ENCODE results near the gene SPO11.

The SPO11 gene

DNA sequence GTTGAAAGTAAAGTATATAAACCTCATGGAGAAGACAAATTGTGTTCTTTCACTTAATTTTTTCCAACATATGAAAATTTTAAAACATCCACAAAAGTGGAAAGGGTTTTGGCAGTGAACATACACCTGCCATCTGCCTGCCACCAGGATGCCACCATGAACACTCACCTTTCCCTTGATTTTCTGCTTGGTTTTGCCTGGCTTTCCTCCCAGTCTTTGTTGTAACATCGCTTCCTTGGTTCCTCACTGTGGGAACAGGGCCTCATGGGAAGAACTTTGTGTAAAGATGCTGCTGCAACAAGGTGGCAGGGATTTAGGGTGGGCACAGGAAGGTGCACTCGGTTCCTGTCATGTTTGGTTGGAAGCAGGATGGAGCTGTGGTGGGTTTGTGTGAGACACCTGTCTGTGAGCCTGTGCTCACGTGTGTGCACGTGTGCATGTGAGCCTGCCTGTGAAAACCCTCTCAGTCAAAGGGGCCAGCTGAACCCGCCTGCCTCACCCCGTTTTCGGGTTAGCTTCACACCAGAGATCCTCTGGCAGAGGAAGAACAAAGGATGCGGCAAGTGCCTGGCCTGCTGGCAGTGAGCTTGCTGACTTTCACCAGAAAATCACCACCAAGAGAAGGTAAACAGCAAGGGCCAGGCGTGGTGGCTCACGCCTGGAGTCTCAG, 50.6 kb downstream of the SPO11 start:
- no peak for DNase-seq (ENCODE audit: low read depth in 1 of 2, low spot score in 1 of 2)
- no peaks in the 10 kb centered on the region for H3K27me3 ChIP-seq (ENCODE audit: insufficient read depth, poor library complexity, severe bottlenecking)
- H3K4me3 ChIP-seq (replicated peaks; ENCODE audit: insufficient read depth, low read length), result no peak overlapping the region
- H3K27ac ChIP-seq (replicated peaks), result no peak overlapping the region
- TF ChIP-seq, protein P1, sequence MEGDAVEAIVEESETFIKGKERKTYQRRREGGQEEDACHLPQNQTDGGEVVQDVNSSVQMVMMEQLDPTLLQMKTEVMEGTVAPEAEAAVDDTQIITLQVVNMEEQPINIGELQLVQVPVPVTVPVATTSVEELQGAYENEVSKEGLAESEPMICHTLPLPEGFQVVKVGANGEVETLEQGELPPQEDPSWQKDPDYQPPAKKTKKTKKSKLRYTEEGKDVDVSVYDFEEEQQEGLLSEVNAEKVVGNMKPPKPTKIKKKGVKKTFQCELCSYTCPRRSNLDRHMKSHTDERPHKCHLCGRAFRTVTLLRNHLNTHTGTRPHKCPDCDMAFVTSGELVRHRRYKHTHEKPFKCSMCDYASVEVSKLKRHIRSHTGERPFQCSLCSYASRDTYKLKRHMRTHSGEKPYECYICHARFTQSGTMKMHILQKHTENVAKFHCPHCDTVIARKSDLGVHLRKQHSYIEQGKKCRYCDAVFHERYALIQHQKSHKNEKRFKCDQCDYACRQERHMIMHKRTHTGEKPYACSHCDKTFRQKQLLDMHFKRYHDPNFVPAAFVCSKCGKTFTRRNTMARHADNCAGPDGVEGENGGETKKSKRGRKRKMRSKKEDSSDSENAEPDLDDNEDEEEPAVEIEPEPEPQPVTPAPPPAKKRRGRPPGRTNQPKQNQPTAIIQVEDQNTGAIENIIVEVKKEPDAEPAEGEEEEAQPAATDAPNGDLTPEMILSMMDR (IDR thresholded peaks at IDR 0.05; ENCODE audit: insufficient read depth, low read length), result no peak
- no peak for TF ChIP-seq POLR2AphosphoS5 (IDR thresholded peaks at IDR 0.05; ENCODE audit: low read depth)
- TF ChIP-seq, protein P2, sequence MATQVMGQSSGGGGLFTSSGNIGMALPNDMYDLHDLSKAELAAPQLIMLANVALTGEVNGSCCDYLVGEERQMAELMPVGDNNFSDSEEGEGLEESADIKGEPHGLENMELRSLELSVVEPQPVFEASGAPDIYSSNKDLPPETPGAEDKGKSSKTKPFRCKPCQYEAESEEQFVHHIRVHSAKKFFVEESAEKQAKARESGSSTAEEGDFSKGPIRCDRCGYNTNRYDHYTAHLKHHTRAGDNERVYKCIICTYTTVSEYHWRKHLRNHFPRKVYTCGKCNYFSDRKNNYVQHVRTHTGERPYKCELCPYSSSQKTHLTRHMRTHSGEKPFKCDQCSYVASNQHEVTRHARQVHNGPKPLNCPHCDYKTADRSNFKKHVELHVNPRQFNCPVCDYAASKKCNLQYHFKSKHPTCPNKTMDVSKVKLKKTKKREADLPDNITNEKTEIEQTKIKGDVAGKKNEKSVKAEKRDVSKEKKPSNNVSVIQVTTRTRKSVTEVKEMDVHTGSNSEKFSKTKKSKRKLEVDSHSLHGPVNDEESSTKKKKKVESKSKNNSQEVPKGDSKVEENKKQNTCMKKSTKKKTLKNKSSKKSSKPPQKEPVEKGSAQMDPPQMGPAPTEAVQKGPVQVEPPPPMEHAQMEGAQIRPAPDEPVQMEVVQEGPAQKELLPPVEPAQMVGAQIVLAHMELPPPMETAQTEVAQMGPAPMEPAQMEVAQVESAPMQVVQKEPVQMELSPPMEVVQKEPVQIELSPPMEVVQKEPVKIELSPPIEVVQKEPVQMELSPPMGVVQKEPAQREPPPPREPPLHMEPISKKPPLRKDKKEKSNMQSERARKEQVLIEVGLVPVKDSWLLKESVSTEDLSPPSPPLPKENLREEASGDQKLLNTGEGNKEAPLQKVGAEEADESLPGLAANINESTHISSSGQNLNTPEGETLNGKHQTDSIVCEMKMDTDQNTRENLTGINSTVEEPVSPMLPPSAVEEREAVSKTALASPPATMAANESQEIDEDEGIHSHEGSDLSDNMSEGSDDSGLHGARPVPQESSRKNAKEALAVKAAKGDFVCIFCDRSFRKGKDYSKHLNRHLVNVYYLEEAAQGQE (IDR thresholded peaks at IDR 0.05; ENCODE audit: insufficient replicate concordance, low read depth), result no peak
- TF ChIP-seq SPI1 (IDR thresholded peaks at IDR 0.05; ENCODE audit: borderline replicate concordance, low read depth), result no peak
- TF ChIP-seq GABPA (IDR thresholded peaks at IDR 0.05; ENCODE audit: low read depth), result no peak

DNA sequence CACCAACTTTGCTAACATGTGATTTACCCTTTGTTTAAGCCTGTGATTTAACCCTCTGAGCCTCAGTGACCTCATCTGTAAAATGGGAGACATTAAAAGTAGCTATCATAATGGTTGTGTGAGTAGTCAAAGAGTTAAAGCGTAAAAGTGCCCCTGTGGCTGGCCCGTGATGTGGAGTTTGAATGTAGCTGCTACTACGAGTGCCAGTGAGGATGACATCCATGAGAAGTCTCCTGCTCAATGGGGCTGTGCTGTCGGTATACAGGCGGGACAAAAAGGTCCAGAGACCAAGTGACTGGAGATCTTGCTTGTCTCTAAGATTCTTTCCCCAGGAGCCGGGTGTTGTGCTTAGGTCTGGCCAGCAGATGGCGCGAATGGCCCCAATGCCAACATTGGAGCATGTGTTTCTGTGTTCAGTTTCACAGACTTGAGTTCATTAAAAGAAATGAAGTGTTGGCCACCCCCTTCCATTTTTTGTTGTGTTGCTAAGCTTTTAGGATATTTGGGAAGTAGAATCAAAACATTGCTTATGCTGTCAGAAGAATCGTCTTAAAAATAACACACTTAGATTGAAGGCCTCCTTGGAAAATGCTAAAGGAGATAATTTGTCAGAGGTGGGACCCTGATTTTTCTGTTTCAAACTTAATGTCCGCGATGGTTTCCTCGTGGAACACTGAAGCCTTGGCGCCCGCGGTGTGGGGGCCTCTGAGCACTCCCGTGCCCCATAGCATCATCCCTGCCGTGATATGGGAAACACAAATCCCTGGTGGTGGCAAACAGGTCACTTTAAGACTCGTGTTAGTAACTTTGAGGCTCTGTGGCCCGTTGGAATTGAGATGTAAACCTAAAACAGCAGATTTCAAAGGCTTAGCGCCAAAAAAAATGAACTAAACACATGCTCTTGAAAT, 52.2 kb downstream of the SPO11 start:
- Histone ChIP-seq H3K27me3 (ENCODE audit: insufficient read depth, poor library complexity, severe bottlenecking) (no peaks in the 10 kb centered on the region), H3K4me3 (replicated peaks; ENCODE audit: insufficient read depth, low read length) (no peak overlapping the region), H3K27ac (replicated peaks) (no peak overlapping the region)
- TF ChIP-seq, protein P2 (IDR thresholded peaks at IDR 0.05; ENCODE audit: insufficient replicate concordance, low read depth), result no peak
- TF ChIP-seq, protein P1 (IDR thresholded peaks at IDR 0.05; ENCODE audit: insufficient read depth, low read length), result peak; percentile 81
- no peak for TF ChIP-seq SPI1 (IDR thresholded peaks at IDR 0.05; ENCODE audit: borderline replicate concordance, low read depth)
- DNase-seq (ENCODE audit: low read depth in 1 of 2, low spot score in 1 of 2), result peak in 1 of 2 experiments; percentile 84

GRCh38 chr20:57382516-57382915, 52.9 kb downstream of the SPO11 start:
- Histone ChIP-seq H3K27me3 (ENCODE audit: insufficient read depth, poor library complexity, severe bottlenecking) (no peaks in the 10 kb centered on the region), H3K4me3 (replicated peaks; ENCODE audit: insufficient read depth, low read length) (no peak overlapping the region), H3K27ac (replicated peaks) (no peak overlapping the region)
- DNase-seq (ENCODE audit: low read depth in 1 of 2, low spot score in 1 of 2), result no peak
- TF ChIP-seq, protein P2 (IDR thresholded peaks at IDR 0.05; ENCODE audit: insufficient replicate concordance, low read depth), result no peak
- no peak for TF ChIP-seq GABPA (IDR thresholded peaks at IDR 0.05; ENCODE audit: low read depth)
- TF ChIP-seq SPI1 (IDR thresholded peaks at IDR 0.05; ENCODE audit: borderline replicate concordance, low read depth), result no peak
- no peak for TF ChIP-seq POLR2AphosphoS5 (IDR thresholded peaks at IDR 0.05; ENCODE audit: low read depth)
- TF ChIP-seq, protein P1 (IDR thresholded peaks at IDR 0.05; ENCODE audit: insufficient read depth, low read length), result no peak

Data from HL-60 (cell line).